Vagina (tissue), 2 donors: ENCODE data around the gene C1QTNF6.

Experiments
- POLR2A ChIP-seq, 2 donors: fragments of 450-650 bp; IDR thresholded peaks; one replicate each; pipeline ENCODE4 v1.6.1; 2017; ENCODE audit warnings: antibody characterized with exemption in 2 of 2, mild to moderate bottlenecking in 2 of 2, moderate library complexity in 2 of 2
- TF ChIP-seq, protein P1 (sequence below), 3 experiments: fragments of 450-650 bp in 2 of 3; fragments of 200-600 bp in 1 of 3; sonication (generic) in 1 of 3; IDR thresholded peaks; one replicate each; pipeline ENCODE4 v1.5.1; 2017 to 2019; ENCODE audit warnings: antibody characterized with exemption in 3 of 3, mild to moderate bottlenecking in 2 of 3, moderate library complexity in 2 of 3

DNA sequence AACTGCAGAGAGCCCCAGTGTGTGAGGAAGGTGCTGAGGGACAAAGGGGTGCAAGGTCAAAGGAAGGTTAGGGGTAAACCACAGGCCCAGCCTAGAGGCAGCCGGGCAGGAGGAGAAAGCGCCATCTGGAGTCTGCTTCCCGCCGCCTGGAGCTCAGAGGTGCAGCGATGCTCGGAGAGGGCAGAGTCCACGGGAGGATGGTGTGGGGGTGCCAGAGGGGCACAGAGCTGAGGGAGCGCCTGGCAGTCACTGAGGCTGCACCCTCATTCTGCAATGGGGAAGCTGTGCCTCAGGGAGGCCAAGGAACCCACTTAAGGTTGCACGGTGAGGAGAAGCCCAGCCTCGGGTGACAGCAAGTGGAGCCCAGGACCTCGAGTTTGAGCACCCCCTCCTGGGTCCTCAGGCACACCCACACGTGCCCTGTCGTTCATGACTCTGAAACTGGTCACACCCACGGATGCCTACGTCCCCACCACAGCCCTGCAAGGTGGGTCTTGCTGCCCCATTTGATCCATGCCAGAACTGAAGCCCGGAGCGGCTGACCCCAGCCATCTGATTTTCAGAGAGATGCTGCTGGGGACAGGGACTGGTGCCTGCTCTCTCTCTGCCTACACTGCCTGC lies 39.9 kb downstream of the C1QTNF6 start:
- TF ChIP-seq POLR2A (IDR thresholded peaks at IDR 0.05) = no peak
- TF ChIP-seq, protein P1, sequence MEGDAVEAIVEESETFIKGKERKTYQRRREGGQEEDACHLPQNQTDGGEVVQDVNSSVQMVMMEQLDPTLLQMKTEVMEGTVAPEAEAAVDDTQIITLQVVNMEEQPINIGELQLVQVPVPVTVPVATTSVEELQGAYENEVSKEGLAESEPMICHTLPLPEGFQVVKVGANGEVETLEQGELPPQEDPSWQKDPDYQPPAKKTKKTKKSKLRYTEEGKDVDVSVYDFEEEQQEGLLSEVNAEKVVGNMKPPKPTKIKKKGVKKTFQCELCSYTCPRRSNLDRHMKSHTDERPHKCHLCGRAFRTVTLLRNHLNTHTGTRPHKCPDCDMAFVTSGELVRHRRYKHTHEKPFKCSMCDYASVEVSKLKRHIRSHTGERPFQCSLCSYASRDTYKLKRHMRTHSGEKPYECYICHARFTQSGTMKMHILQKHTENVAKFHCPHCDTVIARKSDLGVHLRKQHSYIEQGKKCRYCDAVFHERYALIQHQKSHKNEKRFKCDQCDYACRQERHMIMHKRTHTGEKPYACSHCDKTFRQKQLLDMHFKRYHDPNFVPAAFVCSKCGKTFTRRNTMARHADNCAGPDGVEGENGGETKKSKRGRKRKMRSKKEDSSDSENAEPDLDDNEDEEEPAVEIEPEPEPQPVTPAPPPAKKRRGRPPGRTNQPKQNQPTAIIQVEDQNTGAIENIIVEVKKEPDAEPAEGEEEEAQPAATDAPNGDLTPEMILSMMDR (IDR thresholded peaks at IDR 0.05) = no peak
